CD1c-positive myeloid dendritic cell (primary cell): Measurements from ENCODE around the gene ZNF324.
"Not testable (repeated sequence)": the region's sequence is repeated elsewhere in the genome, so short reads cannot be mapped to it uniquely, and the experiment has no call there.

ENCODE experiments used
- DNase-seq: peaks from one replicate; pipeline ENCODE4 v3.0.0-alpha.2; 2016; ENCODE audit errors: extremely low spot score

ZNF324 gene

DNA sequence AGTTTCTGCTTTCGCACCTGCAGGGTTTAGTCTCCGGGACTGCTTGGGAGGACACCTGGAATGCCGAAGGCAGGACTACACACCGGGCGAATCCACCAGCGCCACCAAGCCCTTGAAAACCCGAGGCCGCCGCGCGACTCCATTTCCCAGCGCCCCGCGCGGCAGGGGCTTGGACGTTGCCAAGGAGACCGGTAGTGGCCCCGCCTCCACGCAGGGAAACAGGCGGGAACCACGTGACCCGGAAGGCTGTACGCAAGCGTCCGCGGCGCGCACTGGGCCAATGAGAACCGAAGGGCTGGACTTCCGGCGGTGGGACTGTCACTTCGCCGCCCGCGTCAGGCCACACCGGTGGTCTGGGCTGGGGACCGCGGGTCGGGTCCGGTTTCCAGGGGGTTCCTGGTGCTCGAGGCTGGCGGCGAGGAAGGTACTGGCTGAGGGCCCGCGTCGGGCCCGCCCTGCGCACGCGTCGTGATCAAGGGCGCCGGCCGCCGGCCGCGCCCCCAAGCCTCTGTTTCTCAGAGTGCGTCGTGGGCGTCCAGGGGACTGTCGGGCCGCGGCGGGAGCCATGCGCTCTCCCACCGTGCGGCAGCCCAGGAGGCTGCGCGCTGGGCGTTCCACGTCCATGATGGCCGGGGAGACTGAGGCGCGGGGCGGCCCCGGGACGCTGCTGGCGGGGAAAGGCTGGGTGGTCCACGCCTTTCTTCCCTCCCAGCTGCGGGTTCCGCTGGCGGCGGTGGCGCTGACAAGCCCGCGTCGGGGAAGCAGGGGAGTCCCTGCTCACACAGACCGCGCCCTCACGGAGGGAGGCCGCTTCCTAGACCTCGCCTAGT is at the start of gene ZNF324:
Gene ZNF324, plus strand, starts transcription at position 321 of the 830 bp plus-strand sequence. CDS start 2,106 bp downstream, outside the sequence.
- DNase-seq: peak; percentile 99

DNA sequence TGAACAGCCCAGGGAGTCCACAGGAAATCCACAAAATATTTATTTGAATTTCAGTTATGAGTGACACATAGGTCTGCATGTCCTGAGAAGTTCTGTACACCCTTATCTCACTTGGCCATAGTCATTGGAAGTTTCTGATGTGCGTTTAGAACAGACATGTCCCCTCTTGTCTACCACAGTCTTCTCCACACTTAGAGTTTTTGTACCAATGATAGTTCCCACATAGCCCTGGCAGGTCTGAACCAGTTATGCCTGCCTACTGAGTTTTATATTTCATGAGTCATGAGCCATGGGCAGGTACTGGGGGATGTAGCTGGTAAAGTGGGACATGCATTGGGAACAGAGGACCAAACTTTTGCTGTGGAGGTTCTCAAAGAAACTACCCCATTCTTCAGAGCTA is 38.3 kb upstream of the ZNF324 start:
- DNase-seq: no peak

DNA sequence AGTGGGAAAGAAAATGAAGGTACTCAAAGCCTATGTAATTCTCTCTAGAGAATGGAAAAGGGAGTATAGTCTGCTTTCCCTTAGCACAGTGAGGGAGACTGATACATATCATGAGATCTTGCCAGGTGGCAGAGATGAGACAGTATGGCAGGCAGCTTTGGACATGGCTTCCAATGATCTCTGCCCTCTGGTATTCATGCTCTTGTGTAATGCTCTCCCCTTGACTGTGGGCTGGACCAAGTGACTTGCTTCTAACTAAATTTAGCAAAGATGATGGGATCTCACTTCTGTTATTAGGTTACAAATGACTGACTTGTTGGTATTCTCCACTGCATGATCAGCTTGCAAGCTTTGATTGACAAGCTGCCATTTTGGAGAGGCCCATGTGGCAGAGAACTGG is 37.1 kb upstream of the ZNF324 start:
- no peak for DNase-seq

DNA sequence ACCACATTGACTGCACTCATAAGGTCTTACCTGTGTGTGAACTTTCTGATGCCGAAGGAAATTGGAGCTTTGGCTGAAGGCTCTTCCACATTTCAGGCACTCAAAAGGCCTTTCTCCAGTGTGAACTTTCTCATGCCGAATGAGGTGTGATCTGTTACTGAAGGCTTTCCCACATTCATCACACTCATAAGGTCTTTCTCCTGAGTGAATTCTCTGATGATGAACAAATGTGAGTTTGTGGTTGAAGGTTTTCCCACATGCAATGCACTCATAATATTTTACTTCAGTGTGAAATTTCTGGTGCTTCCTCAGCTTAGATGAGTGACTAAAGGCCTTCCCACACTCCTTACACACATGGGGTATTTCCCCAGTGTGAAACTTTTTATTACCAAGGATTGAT is 32.7 kb upstream of the ZNF324 start:
- DNase-seq: no peak

DNA sequence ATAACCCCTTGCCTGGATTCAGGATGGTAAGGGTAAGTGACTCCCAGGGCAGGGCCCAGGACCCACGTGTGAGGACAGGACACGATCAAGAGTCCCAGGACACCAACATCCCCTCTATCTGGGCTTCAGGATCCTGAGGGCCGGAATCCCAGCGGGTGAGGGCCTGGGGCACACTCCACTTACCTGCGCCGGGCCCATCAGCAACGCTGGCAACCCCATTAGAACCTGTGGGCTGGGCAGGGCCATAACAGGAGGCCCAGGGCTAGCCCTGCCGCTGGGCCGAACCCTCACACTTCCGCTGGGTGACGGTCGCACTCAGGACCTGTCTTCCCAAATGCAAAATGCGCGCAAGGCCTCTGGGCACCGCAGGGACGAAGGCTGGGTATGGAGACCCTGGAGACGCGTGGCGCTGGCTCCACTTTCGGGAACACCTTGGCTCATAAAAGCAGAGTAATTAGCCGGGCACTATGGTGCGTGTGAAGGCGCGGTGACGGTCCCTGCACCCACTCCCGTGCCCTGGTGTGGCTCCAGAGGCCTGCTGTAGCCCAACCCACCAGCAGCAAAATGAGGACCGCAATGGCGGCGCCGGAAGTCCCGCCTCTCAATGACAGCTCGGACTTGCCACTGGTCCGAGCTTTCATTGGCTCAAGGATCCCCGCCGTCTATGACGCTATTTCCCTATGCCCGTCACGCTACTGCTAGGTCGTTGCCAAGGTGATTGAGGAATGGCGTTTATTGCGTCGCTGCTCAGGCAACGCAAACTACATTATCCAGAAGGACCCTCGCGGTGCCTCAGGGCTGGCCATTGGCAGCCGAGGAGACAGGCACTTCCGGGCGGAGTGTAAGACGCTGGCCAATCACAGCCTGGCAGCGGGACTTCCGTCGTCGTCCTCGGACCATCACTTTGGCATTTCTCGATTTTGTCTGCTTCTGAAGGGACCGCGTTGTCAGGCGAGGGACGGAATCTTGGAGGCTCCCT is 27.0 kb upstream of the ZNF324 start, which contains the start of gene ZNF132:
Gene ZNF132, minus strand, starts transcription at position 578 of the 979 bp plus-strand sequence. Its CDS starts 332 bp downstream, at position 246.
- DNase-seq: peak; percentile 100

DNA sequence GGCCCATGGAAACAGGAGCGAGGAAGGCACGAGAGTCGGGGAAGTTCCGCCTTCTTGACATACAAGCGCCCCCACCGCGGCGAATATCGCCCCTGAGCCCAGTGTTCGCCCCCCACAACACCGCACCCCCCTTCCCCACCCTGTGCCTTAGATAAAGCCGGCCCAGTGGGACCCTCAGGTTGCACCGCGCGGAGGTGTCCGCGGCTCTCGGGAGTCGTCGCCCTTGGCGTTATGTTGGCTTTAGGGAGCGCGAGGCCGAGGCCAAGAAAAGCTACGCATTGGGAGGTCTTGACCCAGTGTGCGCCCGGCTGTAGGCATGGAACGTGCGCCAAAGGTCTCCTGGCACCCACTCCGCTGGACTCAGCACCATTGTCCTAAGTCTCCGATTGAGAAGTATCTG is 26.3 kb upstream of the ZNF324 start:
- DNase-seq: no peak

DNA sequence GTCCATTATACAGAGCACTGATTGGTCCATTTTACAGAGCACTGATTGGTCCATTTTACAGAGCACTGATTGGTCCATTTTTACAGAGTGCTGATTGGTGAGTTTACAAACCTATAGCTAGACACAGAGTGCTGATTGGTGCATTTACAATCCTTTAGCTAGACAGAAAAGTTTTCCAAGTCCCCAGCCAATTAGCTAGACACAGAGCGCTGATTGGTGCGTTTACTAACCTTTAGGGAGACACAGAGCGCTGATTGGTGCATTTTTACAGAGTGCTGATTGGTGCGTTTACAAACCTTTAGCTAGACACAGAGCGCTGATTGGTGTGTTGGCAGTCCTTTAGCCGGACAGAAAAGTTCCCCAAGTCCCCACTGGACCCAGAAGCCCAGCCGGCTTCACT is 23.9 kb upstream of the ZNF324 start:
- DNase-seq: not testable (repeated sequence)

DNA sequence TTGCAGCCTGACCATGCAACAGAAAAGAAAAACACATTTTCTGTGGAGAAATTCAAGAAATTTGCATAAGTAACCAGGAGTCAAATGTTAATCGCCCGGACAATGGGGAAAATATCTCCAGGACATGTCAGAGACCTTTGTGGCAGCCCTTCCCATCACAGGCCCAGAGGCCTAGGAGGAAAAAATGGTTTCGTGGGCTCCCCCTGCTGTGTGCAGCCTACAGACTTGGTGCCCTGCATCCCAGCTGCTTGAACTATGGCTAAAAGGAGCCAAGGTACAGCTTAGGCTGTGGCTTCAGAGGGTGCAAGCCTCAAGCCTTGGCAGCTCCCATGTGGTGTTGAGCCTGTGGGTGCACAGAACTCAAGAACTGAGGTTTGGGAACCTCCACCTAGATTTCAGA is 18.0 kb upstream of the ZNF324 start:
- DNase-seq: not testable (repeated sequence)

DNA sequence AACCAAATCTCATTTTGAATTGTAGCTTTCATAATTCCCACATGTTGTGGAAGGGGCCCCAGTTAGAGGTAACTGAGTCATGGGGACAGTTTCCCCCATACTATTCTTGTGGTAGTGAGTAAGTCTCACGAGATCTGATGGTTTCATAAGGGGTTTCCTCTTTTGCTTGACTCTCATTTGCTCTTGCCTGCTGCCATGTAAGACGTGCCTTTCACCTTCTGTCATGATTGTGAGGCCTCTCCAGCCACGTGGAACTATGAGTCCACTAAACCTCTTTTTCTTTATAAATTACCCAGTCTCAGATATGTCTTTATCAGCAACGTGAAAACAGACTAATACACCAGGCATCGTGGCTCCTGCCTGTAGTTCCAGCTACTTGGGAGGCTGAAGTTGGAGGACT is 16.9 kb upstream of the ZNF324 start:
- DNase-seq: not testable (repeated sequence)

DNA sequence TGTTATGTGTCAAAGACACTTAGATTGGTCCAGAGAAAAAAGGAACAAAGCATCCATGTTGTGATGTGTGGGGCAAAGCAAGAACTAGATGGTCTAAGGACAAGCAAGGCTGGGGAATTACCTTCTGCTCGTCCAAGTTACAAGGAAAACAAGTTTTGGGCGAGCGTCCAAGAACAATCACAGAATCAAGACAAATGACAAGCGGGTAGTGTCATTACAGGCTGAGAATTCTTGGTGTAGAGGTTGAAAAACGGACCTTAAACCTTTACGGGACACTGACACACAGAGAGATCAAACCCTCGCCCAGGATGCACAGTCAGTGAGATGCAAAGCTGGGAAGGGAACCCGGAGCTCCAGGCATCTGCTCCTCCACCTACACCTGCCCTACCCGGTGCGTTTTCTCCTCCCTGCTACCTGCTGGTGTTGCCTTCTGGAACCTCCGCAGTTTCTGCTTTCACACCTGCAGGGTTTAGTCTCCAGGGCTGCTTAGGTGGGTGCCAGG is 16.0 kb upstream of the ZNF324 start:
- peak; percentile 15 for DNase-seq

DNA sequence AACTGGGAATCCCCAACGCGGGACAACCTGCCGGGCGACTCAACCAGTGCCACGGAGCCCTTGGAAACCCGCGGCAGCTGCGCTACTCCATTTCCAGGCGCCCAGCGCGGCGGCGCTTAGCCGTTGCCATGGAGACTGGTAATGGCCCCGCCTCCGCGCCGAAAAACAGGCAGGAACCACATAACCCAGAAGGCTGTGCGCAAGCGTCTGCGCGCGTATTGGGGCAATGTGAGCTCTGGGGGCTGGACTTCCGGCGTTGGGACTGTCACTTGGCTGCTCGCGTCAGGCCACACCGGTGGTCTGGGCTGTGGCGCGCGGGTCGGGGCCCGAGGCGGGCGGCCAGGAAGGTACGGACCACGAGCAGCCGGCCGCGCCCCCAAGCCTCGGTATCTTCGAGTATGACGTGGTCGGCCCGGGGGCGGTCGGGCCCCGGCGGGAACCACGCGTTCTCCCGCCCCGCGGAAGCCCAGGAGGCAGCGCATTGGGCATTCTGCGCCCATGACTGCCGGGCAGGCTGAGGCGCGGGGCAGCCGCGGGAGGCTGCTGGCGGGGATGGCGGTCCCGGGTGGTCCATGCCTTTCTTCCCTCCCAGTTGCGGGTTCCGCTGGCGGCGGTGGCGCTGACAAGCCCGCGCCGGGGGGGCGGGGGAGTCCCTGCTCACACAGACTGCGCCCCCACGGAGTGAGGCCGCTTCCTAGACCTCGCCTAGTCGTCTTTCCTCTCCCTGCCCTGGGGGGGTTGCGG is 15.3 kb upstream of the ZNF324 start, which contains the start of gene ZNF324B:
Gene ZNF324B, plus strand, starts transcription at position 265 of the 744 bp plus-strand sequence. CDS start 2,080 bp downstream, outside the sequence.
- DNase-seq: peak; percentile 99

DNA sequence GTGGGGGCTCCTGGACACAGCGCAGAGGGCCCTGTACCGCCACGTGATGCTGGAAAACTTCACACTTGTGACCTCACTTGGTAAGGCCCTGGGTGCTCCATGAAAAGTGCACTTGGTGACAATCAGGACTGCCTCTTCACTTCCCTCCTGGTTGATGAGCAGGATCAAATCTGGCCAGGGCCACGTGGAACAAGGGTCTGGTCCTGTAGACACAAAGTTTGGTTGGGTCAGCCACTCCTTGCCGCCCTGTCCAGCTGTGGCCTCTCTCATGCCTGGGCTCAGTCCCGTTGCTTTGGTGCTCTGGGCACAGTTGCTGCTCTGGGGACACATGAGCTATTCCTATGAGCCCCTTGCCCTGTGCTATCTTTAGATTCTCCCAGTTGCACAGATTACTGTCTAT is 13.1 kb upstream of the ZNF324 start:
- no peak for DNase-seq

DNA sequence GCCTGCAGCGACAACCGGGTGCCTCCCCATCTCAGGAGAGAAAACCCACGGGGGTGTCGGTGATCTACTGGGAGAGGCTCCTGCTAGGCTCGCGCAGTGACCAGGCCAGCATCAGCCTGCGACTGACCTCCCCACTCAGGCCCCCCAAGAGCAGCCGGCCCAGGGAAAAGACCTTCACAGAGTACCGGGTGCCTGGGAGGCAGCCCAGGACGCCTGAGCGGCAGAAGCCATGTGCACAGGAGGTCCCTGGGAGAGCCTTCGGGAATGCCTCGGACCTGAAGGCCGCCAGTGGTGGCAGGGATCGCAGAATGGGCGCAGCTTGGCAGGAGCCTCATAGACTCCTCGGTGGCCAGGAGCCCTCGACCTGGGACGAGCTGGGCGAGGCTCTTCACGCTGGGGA is 11.6 kb upstream of the ZNF324 start:
- DNase-seq: no peak

DNA sequence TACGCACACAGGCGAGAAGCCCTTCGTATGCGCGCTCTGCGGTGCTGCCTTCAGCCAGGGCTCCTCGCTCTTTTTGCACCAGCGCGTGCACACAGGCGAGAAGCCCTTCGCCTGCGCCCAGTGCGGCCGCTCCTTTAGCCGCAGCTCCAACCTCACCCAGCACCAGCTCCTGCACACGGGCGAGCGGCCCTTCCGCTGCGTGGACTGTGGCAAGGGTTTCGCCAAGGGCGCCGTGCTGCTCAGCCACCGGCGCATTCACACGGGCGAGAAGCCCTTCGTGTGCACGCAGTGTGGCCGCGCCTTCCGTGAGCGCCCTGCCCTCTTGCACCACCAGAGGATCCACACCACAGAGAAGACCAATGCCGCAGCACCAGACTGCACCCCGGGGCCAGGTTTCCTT is 10.8 kb upstream of the ZNF324 start:
- DNase-seq: no peak

DNA sequence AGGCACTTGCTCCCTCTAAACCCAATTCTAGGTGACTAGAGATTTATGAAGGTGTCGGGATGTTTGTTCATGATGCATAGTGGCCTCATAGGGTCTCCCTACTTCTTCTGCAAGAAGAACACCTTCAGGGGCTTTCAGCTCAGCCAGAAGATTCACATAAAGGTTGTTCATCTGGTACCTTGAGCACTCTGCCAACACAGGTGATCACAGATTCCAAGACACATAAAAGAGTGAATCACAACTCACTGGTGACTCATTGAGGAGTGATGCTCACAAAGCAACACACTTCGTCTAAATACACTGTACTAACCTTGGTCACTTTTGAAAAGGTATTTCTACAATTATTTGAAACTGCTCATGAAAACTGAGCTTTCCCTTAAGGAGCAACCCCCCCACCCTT is 6.8 kb upstream of the ZNF324 start:
- DNase-seq: no peak

DNA sequence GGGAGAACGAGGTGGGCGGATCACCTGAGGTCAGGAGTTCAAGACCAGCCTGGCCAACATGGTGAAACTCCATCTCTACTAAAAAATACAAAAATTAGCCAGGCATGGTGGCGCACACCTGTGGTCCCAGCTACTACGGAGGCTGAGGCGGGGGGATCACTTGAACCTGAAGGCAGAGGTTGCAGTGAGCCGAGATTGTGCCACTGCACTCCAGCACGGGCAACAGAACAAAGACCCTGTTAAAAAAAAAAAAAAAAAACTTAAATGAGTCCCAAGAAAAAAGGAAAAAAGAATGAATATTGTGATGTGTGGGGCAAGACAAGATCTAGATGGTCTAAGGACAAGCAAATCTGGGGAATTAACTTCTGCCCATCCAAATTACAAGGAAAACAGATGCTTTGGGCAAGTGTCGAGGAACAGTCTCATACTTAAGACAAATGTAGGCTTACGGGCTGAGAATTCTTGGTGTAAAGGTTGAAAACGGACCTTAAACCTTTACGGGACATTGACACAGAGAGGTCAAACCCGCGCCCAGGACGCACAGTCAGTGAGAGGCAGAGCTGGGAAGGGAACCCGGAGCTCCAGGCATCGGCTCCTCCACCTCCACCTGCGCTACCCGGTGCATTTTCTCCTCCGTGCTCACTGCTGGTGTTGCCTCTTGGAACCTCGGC is 656 bp upstream of the ZNF324 start:
- DNase-seq: no peak

DNA sequence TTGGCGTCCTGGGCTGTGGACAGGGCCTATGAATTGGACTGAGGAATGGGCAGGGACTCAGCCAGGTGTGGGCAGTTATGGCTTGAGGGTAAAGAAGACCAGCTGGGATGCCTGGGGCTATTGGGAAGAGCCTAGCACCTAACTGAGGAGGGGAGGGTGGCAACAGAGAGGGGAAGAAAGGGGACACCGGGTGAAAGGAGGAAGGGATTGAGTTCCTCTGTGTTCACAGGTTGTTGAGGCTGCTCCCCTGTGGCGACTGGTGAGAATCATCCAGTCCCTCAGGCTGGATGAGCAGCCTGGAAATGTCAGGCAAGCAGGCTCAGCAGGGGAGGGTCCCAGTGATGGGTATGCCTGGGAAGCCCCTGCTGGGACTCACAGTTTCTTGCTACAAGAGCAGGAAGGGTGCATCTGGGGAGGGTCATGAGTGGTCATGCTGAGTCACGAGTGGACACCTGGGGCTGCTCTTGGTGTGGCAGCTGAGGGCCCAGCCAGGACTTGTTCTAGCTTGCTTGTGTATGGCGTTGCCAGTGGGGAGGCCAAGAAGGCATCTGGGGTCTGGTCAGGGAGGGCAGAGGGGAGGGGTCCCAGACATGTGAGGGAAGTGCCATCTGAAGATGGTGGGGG is 1.4 kb downstream of the ZNF324 start:
- DNase-seq: no peak

DNA sequence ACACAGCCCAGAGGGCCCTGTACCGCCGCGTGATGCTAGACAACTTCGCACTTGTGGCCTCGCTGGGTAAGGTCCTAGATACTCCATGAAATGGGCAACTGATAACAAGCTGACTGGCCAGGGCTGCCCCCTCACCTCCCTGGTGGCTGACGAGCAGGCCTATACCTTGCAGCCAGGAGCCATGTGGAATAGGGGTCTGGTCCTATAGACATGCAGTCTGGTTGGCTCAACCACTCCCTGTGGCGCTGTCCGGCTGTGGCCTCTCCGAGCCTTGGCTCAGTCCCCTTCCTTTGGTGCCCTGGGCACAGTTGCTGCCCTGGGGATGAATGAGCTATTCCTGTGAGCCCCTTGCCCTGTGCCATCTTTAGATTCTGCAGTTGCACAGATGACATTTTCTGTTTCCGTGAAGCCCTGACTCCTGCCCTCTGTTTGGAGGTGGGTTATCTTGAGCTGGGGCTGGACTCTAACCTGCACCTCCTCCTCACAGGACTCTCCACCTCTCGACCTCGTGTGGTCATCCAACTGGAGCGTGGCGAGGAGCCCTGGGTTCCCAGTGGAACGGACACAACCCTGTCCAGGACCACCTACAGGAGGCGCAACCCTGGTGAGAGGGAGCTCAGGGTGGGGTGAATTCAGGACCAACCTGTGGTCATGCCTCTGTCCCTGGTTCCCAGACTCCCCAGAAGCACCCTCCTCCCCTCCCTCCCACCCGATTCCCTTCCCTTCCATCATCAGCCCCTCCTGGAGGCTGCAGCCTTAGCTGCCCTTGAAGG is 2.5 kb downstream of the ZNF324 start:
- no peak for DNase-seq

DNA sequence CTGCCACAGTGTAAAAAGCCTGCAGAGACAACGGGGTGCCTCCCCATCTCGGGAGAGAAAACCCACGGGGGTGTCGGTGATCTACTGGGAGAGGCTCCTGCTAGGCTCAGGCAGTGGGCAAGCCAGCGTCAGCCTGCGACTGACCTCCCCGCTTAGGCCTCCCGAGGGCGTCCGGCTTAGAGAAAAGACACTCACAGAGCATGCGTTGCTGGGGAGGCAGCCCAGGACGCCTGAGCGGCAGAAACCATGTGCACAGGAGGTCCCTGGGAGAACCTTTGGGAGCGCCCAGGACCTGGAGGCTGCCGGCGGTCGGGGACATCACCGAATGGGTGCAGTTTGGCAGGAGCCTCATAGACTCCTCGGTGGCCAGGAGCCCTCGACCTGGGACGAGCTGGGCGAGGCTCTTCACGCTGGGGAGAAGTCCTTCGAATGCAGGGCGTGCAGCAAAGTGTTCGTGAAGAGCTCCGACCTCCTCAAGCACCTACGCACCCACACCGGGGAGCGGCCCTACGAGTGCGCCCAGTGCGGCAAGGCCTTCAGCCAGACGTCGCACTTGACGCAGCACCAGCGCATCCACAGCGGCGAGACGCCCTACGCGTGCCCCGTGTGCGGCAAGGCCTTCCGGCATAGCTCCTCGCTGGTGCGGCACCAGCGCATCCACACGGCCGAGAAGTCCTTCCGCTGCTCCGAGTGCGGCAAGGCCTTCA is 4.1 kb downstream of the ZNF324 start:
- not testable (repeated sequence) for DNase-seq
